C4-2B (cell line): Measurements from ENCODE around the gene SMDT1.
A peak's percentile ranks its signal among the peaks of the same experiment; 100 is the strongest.

Experiments used
- CTCF ChIP-seq: fragments of 450-650 bp; conservative IDR thresholded peaks from 2 replicates; pipeline ENCODE4 v1.5.1; 2017; ENCODE audit warnings: mild to moderate bottlenecking
- ZFX ChIP-seq: fragments of 450-650 bp; IDR thresholded peaks from 2 replicates; pipeline ENCODE4 v1.6.1; 2017

DNA sequence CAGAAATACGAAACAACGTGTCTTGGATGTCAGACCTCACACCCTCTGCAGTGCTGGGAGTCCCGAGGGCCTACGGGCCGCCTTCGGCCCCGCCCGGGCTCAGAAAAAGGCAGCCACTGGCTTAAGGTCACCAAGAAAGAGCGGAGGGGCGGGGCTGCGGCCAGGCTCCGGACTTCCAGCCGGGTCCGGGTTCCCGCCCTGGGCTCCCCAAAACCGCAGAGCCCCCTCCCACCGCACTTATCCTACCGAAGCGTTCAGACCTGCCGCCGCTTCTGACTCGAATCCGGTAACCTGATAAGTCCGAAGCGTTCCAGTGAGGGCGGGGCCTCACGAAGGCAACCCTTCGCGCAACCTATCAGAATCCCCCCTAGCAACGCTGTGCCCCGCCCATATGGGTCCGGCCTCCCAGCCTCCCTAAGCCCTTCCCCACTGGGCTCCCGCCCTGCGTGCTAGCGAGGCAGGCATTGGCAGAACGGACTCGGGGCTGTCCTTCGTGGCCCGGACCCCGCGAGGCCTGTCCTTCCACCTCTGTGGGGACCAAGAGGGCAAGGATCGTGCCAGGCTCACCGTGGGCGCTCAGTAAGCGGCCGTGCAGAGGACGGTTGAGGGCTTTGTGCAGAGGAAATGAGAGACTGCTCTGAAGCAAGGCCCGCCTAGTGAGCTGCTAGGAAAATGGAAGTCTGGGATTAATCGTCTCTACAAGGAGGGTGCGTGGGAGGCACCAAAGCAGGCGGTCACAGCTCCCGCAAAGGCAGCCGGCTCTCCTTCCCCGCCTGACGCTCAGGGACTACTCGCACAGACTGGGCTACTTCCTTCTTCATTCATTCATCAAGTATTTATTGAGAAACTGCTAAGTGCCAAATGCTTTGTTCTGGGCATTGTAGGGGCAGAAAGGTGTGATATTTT lies 8.7 kb upstream of the SMDT1 start, which contains the start of gene NAGA:
- TF ChIP-seq CTCF (no peak), ZFX (peak; percentile 60; the same call in 1 of the 2 replicates)
